GM18951 (cell line): ENCODE measurements around the gene TNFRSF11A.

Source experiments
- POLR2A ChIP-seq: IDR thresholded peaks from 4 replicates; pipeline ENCODE4 v1.6.1; 2011; ENCODE audit warnings: mild to moderate bottlenecking; ENCODE audit not compliant: insufficient read length, insufficient read depth; ENCODE audit errors: extremely low read depth
- in situ Hi-C: fragments of 300-500 bp; cut with MboI; formaldehyde crosslinking; loops from one replicate; pipeline ENCODE4 v1.12.0; 2022; ENCODE audit warnings: low sequenced_read_pairs, mixed read lengths, inconsistent platforms; ENCODE audit not compliant: unreplicated experiment

The TNFRSF11A gene

GRCh38 chr18:62438018-62438329, 112.9 kb downstream of the TNFRSF11A start:
- TF ChIP-seq POLR2A = no peak
- in situ Hi-C loops = loop anchor here (25.0 kb wide), 1 partner anchor 549 kb away; no protein-coding TSS in a partner anchor

DNA sequence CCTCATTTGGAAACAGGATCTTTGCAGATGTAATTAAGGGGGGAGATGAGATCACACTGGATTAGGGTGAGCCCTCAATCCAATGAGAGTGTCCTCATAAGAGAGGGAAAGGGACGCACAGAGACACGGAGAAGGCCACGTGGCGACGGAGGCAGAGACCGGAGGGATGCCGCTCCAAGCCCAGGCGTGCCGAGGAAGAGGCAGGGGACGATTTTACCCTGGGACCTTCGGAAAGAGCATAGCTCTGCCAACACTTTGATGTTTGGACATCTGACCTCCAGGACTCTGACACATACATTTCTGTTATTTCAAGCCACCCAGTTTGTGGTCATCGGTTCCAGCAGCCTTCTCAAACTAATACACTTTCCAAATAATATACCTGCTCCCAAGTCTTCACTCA, 113.3 kb downstream of the TNFRSF11A start:
- in situ Hi-C loops = loop anchor here (25.0 kb wide), 1 partner anchor 549 kb away; no protein-coding TSS in a partner anchor
- TF ChIP-seq POLR2A = no peak

GRCh38 chr18:62438866-62439265, 113.8 kb downstream of the TNFRSF11A start:
- in situ Hi-C loops = loop anchor here (25.0 kb wide), 1 partner anchor 548 kb away; no protein-coding TSS in a partner anchor
- no peak for TF ChIP-seq POLR2A
